ENCODE results near the gene XAGE2.

DNA sequence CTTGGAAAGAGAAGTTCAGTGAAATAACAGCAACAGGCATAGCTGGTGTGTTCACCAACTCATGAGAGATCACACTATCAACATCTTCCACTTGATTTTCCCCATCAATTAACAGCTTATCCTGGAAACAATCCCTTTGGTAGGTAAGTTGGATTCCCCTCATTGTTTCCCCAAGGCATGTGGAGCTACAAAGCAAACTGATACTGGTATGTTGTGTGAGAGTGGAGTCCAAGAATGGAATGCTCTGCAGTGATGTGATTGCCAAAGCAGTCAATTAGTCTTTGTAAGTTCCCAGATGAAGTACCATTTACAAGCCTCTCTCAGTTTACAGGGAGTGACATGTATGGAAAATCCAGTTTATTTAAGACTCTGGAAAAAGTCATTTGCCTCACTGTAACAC is 13.7 kb upstream of the XAGE2 start:
- TF ChIP-seq POLR2AphosphoS5 (IDR thresholded peaks at IDR 0.05; ENCODE audit: borderline replicate concordance, low read depth, low read length) (no peak), EZH2 (IDR thresholded peaks at IDR 0.05) (no peak)

Measured in SK-N-MC (cell line).